ENCODE measurements around the gene CFAP73.

Gene CFAP73

DNA sequence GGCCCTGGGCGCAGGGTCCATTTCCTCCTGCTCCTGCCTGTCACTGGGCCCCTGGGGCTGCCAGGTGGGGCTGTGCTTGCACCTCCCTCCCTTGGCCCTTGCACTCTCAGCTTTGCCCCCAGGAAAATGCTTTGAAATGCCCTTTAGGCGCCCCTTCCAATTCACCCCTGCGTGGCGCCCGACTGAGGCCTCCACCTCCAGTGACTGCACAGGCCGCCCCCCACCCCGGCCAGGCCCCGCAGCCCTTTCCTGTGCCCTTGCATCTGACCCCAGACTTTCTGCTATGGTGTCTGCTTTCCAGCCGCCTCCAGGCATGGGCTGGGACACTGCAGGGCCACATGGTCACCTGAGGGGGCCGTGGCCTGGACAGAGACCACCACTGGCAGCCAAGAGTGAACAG is 18.3 kb downstream of the CFAP73 start:
- no peak for DNase-seq

DNA sequence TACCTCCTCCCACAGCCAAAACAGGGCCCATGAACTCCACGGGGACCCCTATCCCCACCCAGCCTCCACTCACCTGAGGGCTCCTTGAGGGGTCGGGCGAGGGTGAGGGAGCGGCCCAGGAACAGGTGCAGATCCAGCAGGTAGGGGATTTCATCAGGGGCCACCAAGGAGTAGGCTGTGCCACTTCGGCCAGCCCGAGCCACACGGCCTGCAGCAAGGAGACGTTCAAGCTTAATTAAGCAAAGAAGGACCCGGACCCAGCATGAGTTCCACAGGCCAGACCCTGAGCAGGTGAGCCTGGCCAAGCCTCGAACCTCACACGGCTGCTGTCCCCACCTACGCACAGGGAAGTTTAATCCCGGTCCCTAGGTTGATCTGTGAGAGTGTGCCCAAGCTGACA is 20.2 kb downstream of the CFAP73 start:
- DNase-seq: no peak

DNA sequence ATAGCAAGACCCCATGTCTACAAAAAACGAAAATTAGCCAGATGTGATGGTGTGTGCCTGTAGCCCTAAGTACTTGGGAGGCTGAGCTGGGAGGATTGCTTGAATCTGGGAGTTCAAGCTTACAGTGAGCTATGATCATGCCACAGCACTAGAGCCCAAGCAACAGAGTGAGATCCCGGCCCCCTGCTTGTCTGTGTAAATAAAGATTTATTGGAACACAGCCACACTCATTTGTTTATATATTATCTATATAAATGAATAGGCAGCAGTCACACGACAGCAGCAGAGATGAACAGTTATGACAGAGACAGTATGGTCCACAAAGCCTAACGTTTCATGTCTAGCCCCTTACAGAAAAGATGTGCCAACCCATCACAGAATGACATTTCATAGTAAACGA is 20.9 kb downstream of the CFAP73 start:
- DNase-seq: no peak

DNA sequence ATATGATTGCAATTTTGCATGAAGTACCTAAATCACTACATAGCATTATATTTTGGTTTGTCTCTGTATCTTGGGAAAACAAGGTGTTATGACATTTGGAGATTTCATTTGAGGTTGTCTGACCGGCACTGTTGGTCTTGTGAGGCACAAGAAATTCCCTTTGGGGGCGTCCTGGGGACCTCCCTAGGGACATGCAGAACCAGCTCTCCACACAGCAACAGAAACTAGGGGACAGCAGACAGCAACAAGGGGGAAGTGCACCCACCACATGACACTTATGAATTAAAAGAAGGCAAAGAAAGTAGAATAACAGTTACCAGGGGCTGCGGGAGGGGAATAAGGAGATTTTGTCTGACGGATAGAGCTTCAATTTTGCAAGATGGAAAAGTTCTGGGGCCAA is 21.4 kb downstream of the CFAP73 start:
- DNase-seq: no peak

DNA sequence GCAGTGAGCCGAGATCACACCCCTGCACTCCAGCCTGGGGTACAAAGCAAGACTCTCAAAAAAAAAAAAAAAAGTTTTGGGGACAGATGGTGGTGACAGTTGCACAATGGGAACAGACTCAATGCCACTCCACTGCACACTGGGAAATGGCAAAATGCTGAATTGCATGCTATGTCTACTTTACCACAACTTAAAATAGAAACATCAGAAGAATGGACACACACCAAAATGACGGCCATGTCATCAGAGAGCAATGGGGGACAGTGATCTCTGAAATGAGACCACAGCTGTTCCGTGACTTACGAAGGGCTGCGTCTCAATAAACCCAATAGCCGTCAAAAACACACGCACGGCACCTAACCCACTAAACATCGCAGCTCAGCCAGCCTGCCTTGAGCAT is 22.0 kb downstream of the CFAP73 start:
- DNase-seq: no peak

DNA sequence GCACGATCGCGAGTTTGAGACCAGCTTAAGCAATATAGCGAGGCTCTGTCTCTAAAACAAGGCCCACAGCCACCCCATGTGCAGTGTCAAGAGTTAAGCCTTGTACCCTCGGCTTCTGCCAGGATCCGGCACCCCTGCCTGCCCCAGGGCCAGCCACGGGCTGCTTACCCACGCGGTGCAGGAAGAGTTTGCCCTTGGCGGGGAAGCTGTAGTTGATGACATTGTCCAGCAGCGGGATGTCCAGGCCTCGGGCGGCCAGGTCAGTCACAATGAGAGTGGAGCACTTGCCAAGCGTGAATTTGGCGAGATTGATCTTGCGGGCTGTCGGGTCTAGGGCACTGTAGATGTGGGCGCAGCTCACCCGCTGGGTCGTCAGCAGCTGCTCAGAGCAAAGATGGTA is 22.7 kb downstream of the CFAP73 start:
- DNase-seq: no peak

DNA sequence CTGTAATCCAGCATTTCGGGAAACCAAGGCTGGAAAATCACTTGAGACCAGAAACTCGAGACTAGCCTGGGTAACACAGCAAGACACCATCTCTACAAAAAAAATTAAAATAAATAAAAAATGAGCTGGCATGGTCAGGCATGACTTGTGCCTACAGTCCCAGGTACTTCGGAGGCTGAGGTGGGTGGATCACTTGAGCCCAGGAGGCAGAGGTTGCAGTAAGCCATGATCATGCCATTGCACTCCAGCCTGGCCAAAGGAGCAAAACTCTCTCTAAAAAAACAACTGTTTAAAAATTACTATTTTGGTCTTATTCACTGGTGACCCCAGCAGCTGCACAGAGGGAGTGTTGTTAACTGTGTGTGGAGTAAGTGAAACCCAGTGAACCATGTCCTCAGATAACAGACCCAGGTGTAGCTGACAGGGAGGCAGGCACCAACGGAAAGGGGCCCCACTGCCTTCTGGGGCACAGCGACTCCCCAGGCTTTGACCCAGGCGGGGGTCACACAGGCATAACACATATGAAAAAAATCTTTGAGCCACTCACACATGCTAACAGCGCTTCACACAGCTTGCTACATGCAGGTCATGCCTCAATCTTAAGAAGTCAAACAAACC is 23.7 kb downstream of the CFAP73 start:
- no peak for DNase-seq

DNA sequence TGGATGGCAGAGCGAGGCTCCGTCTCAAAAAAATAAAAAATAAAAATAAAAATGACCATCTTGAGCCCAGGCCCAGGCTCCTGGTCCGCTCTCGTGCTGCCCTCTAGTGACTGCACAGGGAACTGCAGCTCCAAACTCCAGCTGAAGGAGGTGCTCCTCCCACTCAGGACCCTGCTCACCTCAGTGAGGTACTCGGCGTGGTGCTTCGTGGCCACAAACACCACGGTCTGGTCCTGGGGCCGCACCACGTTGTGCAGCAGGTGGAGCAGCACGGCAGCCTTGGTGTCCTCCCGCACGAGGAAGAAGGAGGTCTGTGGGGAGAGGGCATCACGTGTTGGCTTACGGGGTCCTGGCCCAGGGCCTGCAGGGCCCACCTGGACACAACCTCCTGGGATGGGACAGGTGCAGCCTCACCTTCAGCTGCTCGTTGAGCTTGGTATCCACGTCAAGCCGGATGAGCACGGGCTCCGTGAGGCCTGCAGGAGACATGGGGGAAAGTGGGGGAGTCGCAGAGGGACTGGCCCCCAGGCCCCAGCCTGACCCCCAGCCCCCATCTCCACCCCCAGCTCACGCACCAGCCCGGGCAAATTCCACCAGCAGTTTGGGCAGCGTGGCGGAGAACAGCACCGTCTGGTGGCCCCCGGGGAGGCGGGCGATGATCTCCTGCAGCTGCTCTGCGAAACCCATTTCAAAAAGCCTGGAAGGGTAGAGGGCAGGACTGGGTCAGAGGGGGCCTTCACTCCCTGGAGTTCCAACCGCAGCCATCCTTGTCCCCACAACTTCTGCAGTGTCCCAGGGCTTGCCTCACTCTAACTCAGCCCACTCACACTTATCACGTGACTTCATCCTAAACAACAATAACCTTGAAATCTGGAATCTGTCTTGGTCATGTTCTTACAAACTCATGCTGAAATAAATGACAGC is 25.2 kb downstream of the CFAP73 start:
- DNase-seq: peak; percentile 72

DNA sequence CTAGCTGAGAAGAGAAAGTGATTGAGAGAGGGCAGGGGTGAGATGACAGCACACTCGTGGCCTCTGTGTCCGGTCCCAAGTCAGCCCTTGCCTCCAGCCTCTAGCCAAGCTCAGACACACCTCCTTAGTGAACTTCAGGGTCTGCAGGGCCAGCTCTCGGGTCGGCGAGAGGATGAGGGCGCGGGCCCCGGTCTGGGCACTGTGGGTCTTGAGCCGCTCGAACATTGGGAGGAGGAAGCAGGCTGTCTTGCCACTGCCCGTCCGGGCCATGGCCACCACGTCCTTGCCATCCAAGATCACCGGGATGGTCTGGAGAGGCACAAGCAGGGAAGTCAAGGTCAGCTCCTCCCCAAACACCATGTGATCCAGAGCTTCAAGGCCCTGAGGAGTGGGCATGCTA is 29.5 kb downstream of the CFAP73 start:
- no peak for DNase-seq

DNA sequence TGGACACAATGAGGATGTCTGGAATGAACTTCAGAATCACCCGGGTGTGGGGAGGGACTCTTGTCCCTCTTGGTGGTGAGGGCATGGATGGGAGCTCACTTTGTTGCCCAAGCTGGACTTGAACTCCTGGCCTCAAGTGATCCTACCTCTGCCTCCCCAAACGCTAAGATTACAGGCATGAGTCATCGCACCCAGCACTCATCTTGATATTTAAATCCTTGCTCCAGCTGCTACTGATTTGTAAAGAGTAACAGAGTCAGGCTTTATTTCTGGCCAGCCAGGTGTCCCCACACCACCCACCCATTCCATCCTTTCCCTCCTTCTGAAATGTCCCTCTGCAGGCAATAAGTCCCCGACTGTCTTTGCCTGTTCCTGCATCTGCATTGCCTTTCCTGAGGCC is 30.8 kb downstream of the CFAP73 start:
- DNase-seq: no peak

DNA sequence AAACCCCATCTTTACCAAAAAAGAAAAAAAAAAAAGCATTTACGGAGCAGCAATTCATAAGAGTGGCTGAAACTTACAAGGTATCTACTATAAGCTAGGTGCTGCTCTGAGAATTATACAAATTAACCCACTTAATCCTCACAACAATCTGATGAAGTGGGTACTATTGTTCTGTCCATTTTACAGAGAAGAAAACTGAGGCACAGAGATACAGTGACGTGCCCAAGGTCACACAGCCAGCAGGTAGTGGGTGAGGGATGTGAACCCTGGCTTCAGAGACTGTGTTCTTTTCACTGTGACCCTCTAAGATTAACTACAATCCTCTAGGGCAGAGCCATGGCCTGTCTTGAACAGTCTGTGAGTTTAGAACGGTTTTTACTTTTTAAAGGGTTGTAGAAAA is 32.5 kb downstream of the CFAP73 start:
- no peak for DNase-seq

DNA sequence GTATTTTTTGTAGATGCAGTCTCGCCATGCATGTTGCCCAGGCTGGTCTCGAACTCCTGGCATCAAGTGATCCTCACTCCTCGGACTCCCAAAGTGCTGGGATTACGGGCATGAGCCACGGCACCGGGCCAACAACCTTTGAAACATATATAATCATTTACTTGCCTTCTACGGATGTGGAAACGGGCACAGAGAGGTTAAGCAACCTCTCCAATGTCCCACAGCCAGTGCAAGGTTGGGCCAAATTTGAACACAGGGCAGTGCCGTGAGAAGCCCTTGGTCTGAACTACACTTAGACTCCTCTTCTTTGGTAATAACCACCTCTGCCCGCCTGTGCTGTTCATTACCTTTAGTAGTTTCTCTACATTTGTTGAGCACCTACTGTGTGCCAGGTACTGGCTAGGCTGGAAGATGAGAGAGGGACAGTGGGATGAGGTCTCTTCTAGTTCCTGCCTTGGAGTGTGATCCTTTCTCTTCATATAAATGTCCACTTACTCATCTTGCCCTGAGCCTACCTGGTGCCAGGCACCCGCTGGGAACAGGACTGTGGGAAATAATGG is 33.6 kb downstream of the CFAP73 start:
- no peak for DNase-seq

DNA sequence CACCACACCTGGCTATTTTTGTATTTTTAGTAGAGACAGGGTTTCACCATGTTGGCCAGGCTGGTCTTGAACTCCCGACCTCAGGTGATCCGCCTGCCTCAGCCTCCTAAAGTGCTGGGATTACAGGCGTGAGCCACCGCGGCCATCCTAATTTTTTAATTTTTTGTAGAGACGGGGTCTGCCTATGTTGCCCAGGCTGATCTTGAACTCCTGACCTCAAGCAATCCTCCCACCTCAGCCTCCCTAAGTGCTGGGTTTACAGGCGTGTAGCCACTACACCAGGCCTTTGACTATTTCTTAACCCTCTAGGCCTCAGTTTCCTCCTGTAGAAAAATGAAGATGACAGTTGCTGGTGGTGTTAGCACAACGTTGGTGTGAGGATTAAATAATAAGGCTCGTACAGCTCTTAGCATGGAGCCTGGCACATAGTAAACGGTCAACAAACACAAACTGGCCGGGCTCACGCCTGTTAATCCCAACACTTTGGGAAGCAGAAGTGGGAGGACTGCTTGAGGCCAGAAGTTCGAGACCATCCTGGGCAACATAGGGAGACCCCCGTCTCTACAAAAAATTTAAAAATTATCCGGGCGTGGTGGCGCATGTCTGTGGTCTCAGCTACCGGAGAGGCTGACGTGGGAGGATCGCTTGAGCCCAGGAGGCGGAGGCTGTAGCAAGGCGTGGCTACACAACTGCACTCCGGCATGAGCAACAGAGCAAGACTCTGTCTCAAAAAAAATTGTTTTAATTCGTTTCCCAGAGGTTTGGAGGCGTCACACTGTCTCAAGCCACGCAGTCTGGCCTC is 34.8 kb downstream of the CFAP73 start:
- no peak for DNase-seq

DNA sequence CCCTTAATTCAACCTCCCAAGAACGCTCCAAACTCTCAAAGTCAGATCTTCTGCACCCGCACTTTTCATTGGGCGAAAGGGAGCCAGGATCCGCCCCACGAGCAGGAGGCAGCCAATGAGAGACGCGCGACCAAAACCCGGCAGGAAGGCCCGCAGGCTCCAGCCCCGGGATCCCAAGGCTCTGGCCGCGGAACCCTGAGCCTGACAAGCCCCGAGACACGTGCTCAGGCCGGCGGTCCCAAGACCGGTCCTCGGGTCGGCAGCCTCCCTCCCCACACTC is 35.3 kb downstream of the CFAP73 start:
- peak; percentile 80 for DNase-seq

DNA sequence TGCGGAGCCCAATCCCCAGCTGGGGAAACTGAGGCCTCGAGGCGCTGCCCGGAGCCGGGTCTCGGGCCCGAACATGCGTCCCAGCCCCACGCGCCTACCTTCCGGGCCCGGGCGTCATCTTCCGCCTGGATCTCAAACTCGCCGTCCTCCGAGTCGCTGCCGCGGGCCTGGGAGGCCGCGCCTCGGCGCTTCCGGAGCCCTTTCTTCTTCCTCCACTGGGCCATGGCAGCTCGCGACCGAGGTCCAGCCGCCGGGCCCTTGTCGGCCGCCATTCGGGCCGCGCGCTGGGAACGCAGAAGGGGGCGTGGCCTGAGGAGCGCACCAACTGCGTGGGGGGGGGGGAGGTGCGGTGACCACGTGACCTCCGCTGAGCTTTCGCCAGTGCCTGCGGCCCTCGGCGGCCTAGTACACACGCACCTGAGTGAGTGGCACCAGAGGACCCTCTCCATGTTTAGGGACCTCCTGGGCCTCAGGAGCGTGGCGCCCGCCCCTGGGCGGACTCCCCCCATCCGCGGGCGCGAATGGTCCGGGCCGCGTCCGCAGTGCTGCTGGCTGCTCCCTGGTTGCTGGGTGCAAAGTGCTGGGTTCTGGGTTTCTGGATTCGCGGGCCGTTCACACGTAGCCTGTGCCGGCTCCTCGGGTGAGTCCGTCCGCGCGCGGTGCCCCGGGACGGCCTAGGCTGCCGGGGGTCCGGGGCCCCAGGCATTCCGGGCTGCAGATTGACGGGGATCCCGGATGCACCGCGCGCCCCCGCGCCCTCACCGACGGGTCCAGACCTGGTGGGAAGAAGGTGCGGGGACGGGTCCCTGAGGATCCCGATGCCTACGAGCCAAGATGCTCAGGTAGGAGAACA is 35.9 kb downstream of the CFAP73 start, which contains the start of the genes DDX54 and RITA1:
Gene DDX54 (minus strand): TSS at position 299 of the 853 bp plus-strand sequence. CDS start 27 bp downstream, at position 272.
Gene RITA1 (plus strand): TSS at position 542 of the 853 bp plus-strand sequence. CDS start 1,026 bp downstream, outside the sequence.
- DNase-seq: peak; percentile 75

DNA sequence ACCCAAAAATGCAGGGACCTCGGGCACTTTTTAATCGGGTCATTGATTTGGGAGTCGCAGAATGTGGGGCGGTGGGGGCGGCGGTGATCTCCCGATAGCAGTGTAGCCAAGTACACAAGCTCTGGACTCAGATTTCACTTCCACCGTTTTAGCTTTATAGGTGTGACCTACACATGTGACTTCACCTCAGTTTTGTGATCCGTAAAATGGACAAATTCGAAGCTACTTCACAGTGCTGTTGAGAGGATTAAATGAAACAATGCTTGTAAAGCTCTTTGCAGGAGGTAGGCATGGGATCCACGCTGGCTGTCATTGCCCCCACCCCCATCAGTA is 36.5 kb downstream of the CFAP73 start:
- DNase-seq: no peak

DNA sequence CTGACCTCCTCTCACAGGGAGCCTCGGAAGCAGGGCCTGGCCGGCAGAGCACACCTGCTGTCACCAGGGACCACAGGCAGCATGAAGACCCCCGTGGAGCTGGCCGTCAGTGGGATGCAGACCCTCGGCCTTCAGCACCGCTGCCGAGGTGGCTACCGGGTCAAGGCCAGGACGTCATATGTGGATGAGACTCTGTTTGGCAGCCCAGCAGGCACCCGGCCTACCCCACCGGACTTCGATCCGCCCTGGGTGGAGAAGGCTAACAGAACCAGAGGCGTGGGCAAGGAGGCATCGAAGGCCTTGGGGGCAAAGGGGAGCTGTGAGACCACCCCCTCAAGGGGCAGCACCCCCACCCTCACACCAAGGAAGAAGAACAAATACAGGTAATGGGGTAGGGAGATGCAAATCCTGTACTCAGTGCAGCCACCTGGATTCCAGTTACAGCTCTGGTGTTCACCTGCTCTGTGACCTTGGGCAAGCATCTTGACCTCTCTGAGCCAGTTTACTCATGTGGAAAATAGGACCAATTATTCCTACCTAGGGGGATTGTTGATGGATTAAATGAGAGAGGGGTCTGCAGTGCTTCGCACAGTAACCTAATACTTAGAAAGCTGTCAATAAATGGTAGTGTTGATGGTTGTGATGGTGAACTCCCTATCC is 37.3 kb downstream of the CFAP73 start:
- no peak for DNase-seq

DNA sequence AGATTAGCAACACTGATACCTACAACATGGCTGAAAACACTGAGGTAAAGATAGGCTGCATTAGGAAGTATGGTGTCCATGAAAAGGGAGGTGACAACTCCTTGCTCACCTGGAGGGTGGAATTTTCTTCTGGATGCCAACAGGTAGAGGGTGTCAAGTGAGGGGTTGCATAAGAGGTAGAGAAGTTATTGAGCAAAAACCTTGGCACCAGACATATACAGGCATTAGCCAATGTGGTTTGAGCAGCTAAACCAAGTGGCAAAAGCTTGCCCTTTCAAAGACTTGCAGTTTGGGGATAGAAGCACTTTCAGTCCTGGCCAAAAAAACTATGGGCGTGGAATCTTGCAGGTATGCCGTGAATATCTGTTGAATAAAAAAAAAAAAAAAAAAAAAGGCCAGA is 39.8 kb downstream of the CFAP73 start:
- DNase-seq: no peak

DNA sequence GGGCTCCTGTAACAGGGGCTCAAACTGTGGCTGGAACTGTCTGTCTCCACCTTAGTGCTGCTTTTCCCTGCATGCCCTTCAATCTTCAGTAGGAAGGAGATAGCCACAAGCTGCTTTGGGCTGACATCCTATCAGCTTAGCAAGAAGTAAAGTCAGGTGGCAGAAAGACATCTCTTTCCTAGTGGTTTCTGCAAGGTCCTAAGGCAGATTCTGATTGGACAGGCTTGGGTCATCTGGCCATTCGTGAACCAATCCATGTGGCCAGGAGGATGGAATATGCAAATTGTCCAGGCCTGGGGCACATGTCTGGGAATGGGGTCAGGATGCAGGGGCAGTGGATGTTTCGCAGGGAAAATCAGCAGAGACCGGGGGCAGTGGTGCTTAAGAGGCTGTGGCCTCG is 41.2 kb downstream of the CFAP73 start:
- no peak for DNase-seq

DNA sequence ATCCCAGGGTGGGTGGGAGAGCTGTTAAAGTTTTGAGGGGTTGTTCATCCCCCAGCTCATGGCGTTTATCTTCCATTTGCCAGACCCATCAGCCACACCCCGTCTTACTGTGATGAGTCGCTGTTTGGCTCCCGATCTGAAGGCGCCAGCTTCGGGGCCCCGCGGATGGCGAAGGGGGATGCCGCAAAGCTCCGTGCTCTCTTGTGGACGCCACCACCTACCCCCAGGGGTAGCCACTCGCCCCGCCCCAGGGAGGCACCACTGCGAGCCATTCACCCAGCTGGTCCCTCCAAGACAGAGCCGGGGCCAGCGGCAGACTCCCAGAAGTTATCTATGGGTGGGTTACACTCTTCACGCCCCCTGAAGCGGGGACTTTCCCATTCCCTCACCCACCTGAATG is 41.7 kb downstream of the CFAP73 start:
- DNase-seq: no peak

DNA sequence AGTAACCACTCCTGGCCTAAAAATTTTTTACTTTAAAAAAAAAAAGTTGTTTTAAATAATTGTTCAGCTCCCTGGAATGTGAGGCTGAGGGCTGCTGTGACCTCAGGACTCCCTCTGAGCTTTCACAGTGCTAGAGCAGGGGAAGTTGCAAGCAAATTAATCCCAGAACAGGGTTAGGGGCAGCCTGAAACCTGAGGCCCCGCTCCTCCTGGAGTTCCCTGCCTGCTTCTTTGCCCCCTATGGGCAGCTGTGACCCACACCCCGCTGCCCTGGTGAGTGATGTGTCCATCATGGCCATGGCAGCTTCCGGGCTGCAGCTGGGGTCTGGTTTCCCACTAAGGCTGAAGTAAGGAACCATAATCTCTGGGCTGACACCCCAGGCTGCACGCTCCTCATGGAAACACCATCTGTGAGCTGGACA is 45.5 kb downstream of the CFAP73 start:
- DNase-seq: no peak

DNA sequence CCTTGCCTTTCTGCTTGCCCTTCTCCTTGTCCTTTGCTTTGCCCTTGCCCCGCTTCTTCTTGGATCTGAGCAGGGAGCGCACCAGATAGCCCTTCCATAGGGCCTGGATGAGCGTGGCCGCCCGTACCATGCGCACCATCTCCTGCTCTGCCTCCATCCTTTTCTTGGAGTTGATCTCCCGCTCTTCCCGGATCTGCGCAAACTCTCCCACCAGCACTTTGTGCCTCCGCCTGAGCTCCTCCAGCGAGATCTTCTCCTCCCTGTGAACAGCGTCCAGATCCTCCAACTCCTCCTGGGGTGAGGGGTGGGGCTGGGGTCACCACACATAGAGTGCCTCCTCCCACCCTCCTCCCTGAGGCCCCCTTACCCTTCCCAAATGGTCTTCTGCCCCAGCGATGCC is 46.1 kb downstream of the CFAP73 start:
- DNase-seq: no peak

All from effector CD4-positive, alpha-beta T cell (primary cell).